Medulla oblongata (tissue), 1 donor: ENCODE measurements around the gene MED15.

Experiments
- DNase-seq: peaks from one replicate; pipeline ENCODE4 v3.0.0-alpha.2; 2015; ENCODE audit errors: extremely low spot score

Gene MED15

DNA sequence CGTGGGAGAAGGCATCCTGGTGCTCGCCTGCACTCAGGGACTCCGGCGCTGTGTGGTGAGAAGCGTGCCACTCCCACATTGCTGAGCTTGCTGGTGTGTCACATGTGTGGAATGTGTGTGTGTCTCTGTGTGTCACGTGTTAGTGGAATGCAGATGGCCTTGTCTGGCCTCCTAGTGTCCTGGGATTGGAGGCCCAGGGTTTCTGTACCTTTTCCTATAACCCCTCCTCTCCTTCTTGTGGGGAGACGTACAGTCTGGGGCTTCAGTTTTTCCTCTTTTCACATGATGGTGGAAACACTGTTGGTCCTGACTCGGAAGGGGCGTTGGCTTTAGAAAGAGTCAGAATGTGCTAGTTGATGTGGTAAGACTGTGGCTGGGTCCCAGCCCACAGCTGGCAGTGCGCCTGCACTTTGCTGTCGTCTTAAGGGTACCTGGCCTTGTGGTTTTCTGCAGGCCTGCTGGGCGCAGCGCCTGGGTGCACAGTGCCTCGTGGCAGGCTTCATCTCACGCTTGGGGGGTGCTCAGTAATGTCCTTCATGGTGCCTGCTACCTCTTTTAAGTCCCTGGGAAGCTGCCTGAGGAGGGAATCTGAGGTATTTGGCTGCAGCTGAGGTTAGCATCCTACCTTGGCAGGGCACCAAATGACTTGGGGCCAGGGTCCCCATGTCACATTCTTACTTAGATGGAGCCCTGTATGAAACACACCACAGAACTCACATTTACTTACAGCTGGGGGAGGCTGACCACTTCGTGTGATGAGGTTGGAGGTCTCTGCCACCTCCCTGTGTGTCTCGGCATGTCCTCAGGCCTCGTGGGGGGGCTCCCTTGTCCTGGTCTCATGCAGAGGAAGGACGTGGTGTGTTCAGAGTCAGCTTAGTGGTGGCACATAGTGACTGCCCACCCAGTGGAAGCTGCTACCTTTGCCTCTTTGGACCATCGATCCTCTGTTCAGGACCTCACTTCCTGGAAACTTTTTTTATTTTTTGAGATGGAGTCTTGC is 61.9 kb downstream of the MED15 start:
- DNase-seq, result no peak

- DNase-seq, result no peak
Observed at GRCh38 chr22:20571078-20571503, 63.7 kb downstream of the MED15 start.

DNA sequence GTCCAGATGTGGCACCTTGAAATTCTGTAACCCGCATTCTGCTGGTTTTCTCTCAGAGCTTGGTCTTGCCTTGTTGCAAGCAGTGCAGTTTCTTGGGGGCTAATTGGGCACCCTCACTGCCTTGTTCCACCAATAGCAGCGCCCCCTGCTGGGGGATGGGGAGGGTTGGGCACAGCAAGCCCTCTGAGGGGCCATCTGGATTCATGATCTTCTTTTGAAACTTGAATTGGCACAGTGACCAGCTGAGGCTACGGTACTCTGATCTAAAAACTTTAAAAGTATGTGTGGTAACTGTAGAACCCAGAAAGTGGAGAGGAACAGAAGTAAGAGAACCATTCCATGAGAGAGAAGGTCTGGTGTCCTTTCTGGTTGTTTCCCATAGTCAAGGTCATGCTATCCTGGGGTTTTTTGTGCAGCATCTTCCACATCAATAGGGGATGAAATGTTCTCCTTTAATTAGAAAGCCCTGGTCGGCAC is 64.2 kb downstream of the MED15 start:
- no peak for DNase-seq

GRCh38 chr22:20572132-20572802 is 64.9 kb downstream of the MED15 start:
- no peak for DNase-seq

- DNase-seq, result no peak
Observed at GRCh38 chr22:20573176-20573832, 65.9 kb downstream of the MED15 start.

DNA sequence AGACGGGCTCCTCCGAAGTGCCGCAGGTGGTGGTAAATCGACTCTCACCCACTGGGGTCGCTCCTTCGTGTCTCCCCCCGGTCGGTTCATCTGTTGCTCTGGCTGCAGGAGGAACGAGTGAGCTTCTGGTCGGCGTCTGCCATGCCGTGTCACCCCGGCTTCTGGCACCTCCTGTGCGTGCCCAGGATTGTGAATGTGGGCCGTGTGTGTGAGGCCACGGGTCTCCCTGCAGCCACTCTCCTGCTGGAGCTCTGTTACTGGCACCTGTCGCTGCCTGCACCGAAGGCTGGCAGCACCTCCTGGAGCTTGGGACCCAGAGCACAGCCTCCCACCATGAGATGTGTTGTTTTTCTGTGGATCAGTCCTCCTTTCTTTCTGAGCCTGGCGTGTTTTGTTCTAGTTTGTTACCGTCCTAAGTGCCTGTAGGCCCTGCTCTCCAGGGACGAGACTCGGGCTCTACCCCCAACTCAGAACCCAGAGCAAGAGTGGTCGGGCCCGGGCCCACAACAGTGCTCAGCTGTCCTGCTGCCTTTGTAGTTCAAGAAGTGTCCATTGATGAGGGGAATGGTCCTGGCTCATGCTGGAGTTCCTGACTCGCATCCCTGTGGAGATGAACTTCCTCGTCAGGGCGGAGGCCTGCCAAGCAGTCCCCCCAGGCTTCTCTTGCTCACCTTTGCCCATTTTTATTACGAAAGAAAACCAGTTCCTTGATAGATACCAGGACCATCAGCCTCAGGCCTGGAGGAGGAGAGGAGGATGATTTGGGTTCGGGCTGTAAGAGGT is 66.6 kb downstream of the MED15 start:
- DNase-seq, result no peak

- DNase-seq, result no peak
Observed at GRCh38 chr22:20574920-20575353, 67.5 kb downstream of the MED15 start.

DNA sequence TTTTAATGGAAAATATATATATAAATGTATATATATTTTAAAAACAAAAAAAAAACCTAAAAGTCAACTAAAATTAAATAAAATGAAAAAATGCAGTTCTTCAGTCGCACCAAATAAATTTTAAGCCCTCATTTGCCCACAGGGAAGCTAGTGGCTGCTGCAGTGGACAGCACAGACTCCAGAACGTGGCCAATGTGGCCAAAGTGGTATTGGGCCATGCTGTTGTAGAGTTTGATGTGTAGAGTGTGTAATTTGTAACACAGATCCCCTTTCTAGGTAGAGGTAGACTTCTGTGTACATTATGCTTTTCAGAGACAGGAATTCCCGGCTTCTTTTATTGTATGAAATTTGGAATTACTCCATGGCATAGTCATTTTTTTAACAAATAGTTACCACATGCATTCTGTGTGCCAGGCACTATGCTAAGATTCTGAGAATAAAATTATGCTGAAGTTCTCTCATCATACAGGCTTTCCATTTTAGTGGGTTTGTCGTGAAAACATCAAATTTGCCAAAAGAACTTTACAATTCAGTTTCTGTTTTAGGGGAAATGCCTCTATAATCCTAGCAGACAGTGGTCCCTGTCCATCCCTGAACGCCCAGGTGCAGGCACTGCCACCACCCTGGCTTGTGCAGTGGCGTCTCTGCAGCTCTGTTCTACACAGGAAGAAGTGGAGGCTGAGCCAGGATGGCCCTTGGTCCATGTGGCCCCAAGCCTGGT is 68.5 kb downstream of the MED15 start:
- DNase-seq, result no peak

DNA sequence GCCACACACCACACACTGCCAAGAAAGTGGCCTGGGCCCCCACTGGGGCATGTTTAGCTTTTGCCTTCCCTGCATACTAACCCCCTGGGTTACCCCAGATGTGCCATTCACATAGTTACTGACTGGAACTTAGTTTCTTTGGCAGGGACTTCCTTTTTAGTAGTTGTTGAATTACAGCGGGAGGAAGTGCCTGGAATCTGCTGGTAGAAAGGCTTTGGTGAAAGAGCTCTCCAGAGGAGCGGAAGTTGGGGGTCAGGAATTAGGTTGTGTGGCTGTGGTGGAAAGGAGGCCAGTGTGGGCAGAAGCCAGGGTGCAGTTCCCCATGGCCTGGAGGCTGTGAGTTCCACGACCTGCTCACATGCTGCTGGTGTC is 69.0 kb downstream of the MED15 start:
- DNase-seq, result peak; percentile 65

DNA sequence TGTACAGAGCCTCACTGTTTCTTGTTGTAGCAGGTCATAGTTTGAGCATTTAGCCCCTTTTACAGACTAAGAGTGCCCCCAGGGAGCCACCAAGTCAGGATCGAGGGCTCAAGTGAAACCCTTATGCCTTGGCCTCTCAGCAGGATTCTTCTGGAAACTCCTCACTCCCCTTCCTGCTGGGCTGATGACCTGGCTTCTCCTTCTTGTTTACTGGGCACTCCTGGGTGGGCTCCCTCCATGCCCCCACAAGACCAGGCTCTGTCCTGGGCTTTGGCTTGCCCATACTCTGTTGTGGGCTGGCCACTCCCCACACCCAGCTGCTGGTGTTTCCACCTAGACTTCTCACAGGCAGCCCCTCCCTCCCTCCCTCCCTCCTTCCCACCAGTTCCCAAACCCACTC is 69.6 kb downstream of the MED15 start:
- DNase-seq, result no peak

DNA sequence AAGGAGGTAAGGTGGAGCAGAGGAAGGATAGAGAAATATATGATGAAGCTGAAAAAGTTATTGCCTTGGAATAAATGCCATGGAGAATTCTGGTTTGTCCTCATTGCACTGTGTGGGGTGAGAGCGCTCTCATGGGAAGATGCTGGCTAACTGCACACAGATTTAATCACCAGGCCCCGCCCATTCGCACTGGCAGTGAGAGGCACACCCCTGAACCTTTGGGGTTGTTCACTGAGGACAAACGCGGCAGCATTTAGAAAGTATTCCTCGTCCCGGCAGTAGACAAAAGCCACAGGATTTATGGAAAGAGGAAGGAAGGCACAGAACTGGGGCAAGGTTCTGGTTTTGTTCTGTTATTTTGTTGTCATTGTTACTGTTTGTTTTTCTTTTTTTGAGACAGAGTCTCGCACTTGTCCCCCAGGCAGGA is 70.2 kb downstream of the MED15 start:
- no peak for DNase-seq

- no peak for DNase-seq
Observed at GRCh38 chr22:20578192-20578591, 70.8 kb downstream of the MED15 start.

- DNase-seq, result no peak
Observed at GRCh38 chr22:20578707-20579106, 71.3 kb downstream of the MED15 start.

GRCh38 chr22:20579273-20580120 is 72.1 kb downstream of the MED15 start:
- no peak for DNase-seq

GRCh38 chr22:20580179-20580578 is 72.8 kb downstream of the MED15 start:
- DNase-seq, result no peak

DNA sequence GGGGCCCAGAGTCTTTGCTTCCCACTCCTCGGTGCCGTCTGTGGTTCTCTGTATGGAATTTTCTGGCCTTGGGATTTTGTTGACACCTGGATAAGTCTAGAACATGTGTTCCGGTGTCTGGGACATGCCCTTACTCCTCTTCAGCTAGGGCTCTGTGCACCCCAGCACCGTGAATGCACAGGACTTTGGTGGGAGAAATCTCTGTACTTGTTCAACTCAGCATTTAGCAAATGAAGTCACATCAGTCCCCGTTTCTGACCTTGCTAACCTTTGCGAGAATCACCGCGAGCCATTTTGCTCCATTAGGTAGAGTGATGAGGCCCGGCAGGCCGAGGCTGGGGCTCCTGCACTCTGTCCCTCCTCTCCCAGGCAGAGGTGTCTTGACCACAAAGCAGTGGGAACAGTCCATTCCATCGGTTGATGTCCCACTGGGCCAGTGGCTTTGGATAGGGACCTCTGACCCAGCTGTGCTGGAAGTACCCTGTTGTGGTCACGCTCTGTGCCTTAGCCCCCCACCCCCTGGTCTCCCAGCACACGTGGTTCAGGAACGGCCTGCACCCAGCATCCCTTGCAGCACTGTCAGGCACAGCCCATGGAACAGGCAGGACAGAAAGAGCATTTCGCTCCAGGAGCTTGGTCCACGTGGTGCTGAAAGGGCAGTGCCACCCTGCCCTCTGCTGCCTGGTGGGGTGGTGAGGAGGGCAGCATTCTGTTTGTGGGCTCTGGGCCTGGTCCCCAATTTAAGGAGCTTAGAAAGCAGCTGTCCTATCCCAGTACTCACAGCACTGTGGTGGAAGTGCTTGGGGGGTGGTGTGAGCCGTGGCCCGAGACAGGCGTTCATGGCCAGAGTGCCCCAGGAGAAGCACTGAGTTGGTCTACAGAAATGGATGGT is 73.4 kb downstream of the MED15 start:
- no peak for DNase-seq

- DNase-seq, result no peak
Observed at GRCh38 chr22:20581503-20582170, 74.2 kb downstream of the MED15 start.

DNA sequence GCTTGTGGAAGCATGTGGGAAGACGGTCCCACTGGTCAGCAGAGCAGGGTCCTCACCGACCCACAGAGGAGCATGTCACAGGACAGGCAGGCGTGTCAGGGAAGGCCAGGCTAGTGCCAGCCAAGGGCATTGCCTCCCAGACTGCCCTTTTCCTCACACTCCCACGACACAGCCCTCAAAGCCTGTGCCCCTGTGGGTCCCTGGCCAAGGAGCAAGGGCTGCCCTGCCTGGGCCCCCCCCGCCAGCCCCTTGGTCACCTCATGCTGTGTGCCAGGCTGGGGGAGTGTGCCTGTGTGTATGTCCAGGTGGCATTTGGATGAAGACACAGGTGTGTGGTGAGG is 74.7 kb downstream of the MED15 start:
- DNase-seq, result no peak
